ENCODE results near the gene MFSD2A.

GRCh38 chr1:39987869-39988268 is 32.9 kb downstream of the MFSD2A start:
- TF ChIP-seq CTCF (conservative IDR thresholded peaks at IDR 0.05; ENCODE audit: low read depth, low read length): no peak
- TF ChIP-seq EZH2phosphoT487 (IDR thresholded peaks at IDR 0.05; ENCODE audit: borderline replicate concordance, low read length): no peak
- TF ChIP-seq EZH2 (IDR thresholded peaks at IDR 0.05; ENCODE audit: low read length, unreplicated experiment): no peak

Measured in PC-3 (cell line).